C4-2B (cell line): Measurements from ENCODE around the gene THADA.

Experiments used
- H3K27ac ChIP-seq: fragments of 450-650 bp; 2 replicates; pipeline ENCODE4 v1.5.1; 2017
- ZFX ChIP-seq: fragments of 450-650 bp; IDR thresholded peaks from 2 replicates; pipeline ENCODE4 v1.6.1; 2017
- TF ChIP-seq, protein P1 (sequence below): fragments of 450-650 bp; conservative IDR thresholded peaks from 2 replicates; pipeline ENCODE4 v1.5.1; 2017; ENCODE audit warnings: mild to moderate bottlenecking

THADA gene

DNA sequence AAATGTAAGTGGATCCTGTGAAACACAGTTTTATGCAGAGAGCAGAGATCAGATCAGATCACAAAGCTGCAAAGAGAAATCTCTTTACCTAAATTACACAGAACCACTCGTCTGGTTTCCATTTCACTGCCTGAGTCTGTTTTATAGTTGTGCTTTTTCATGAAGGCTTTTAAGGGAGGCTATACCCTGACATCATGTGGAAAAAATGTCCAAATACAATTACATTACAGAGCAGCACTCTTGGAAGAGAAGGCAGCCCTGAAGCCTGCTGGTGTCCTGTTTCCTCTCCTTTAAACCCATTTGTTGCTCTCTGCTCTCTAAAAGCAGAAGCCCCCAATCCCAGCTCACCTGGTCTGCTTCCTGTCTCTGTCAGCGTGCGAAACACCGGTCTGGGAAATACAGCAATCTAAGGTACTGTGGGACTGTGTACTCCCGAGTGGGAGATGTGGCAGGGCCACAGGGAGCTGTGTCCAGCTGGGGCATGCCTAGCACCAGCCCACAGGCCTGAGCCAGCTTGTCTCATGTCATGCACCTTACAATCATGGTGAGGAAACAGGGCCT is 344.6 kb downstream of the THADA start:
- TF ChIP-seq ZFX: no peak
- H3K27ac ChIP-seq: no peak overlapping the region

GRCh38 chr2:43250015-43250414 is 345.8 kb downstream of the THADA start:
- TF ChIP-seq, protein P1, sequence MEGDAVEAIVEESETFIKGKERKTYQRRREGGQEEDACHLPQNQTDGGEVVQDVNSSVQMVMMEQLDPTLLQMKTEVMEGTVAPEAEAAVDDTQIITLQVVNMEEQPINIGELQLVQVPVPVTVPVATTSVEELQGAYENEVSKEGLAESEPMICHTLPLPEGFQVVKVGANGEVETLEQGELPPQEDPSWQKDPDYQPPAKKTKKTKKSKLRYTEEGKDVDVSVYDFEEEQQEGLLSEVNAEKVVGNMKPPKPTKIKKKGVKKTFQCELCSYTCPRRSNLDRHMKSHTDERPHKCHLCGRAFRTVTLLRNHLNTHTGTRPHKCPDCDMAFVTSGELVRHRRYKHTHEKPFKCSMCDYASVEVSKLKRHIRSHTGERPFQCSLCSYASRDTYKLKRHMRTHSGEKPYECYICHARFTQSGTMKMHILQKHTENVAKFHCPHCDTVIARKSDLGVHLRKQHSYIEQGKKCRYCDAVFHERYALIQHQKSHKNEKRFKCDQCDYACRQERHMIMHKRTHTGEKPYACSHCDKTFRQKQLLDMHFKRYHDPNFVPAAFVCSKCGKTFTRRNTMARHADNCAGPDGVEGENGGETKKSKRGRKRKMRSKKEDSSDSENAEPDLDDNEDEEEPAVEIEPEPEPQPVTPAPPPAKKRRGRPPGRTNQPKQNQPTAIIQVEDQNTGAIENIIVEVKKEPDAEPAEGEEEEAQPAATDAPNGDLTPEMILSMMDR: no peak
- no peak for TF ChIP-seq ZFX
- H3K27ac ChIP-seq: no peak overlapping the region

GRCh38 chr2:43248621-43249020 is 347.2 kb downstream of the THADA start:
- TF ChIP-seq, protein P1: no peak
- TF ChIP-seq ZFX: no peak
- no peak overlapping the region for H3K27ac ChIP-seq

DNA sequence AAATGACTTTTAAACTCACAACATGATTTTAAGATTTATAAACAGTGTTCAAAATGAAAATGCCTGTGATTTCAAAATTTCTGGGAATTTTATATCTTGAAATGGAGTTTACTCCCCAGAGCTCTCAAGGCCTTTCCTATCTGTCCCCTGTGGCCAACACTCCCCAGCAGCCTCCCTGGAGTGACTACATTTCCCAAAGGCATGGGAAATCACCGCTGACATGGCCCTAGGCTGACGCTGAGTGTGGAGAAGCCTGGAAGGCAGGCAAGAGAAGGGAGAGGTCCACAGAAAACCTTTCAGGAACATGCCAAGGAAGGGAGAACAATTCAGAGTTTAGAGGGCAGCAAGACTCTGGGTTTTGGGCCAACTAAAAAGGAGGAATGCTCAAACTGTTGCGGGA is 349.2 kb downstream of the THADA start:
- no peak overlapping the region for H3K27ac ChIP-seq
- no peak for TF ChIP-seq ZFX
- TF ChIP-seq, protein P1: no peak

DNA sequence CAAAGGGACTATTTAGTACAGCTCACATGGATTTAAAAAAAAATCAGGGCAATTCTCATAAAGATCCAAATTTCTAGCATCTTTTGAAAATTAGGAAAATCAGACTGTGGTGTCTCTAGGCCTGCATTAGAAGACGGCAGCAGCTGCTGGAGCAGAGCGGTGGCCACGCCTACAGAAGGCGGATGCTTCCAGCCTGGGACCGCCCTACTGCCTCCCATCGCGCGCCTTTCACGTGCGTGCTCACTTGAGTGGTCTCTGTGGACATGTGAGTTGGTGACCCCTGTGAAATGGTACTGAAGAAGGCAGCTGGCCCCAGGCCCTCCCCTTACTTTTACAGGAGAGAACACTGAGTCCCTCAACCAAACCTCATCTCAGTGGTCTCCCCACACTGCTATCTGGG is 354.3 kb downstream of the THADA start:
- no peak overlapping the region for H3K27ac ChIP-seq
- no peak for TF ChIP-seq ZFX
- TF ChIP-seq, protein P1: no peak

DNA sequence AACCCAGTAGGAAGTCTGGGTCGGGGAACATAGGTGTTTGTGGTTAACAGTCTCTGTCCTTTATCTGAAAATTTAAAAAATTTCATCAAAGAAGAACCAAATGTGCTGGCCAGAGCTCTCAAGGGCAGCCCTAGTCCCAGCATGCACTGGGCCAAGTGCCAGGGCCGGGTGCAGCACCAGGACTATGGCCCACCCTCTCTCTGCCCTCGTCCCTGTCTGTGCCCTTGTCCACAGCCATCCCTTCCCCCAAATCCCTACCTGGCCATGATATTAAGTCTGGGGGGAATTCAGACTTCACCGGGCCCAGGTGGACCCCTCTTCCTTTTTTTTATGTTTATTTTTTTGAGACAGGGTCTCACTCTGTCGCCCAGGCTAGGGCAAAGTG is 355.1 kb downstream of the THADA start:
- TF ChIP-seq ZFX: no peak
- TF ChIP-seq, protein P1: no peak
- no peak overlapping the region for H3K27ac ChIP-seq

GRCh38 chr2:43239981-43240765 is 355.7 kb downstream of the THADA start:
- no peak overlapping the region for H3K27ac ChIP-seq

More at GRCh38 chr2:43239981-43240765, 355.7 kb downstream of the THADA start:
- TF ChIP-seq, protein P1: no peak
- no peak for TF ChIP-seq ZFX
